ENCODE measurements around the gene HCLS1.
A peak's percentile ranks its signal among the peaks of the same experiment; 100 is the strongest.

HCLS1 gene

GRCh38 chr3:121667333-121667732 is 6.6 kb upstream of the HCLS1 start:
- peaks cover 69% of the 10 kb centered on the region for H3K36me3 Mint-ChIP-seq
- no peak for DNase-seq
- H3K4me1 Mint-ChIP-seq: no peaks in the 10 kb centered on the region
- CTCF ChIA-PET: no interaction called here
- H3K27me3 Mint-ChIP-seq: no peaks in the 10 kb centered on the region
- H3K9me3 Mint-ChIP-seq: no peaks in the 10 kb centered on the region
- H3K4me3 Mint-ChIP-seq: no peak overlapping the region
- no peak overlapping the region for H3K27ac Mint-ChIP-seq

DNA sequence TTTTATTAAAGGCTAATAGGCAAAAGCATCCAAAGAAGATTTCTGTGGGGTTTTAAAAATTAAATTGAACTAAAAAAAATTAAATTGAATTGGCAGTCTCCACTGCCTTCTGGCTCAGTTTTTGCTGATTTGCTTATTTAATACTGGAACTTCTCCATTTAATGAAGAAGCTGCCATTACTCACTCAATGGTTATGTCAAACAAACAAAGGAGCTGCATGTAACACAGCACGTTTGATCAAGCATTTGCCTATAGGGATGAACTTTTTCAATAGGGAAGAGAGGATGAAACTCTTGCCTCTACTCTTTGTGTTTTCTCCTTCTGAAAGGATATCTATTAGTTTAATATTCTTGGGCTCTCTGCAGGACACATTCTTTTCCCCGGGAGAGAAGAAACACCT is 4.8 kb upstream of the HCLS1 start:
- peaks cover 11% of the 10 kb centered on the region for H3K4me1 Mint-ChIP-seq
- no peaks in the 10 kb centered on the region for H3K9me3 Mint-ChIP-seq
- DNase-seq: no peak
- H3K27me3 Mint-ChIP-seq: no peaks in the 10 kb centered on the region
- CTCF ChIA-PET: no interaction called here
- no peak overlapping the region for H3K4me3 Mint-ChIP-seq
- no peak overlapping the region for H3K27ac Mint-ChIP-seq
- H3K36me3 Mint-ChIP-seq: peaks cover 62% of the 10 kb centered on the region

- H3K4me1 Mint-ChIP-seq: peaks cover 25% of the 10 kb centered on the region
- H3K9me3 Mint-ChIP-seq: no peaks in the 10 kb centered on the region
- DNase-seq: no peak
- H3K27me3 Mint-ChIP-seq: no peaks in the 10 kb centered on the region
- CTCF ChIA-PET: no interaction called here
- H3K27ac Mint-ChIP-seq: no peak overlapping the region
- H3K4me3 Mint-ChIP-seq: no peak overlapping the region
- peaks cover 69% of the 10 kb centered on the region for H3K36me3 Mint-ChIP-seq
Observed at GRCh38 chr3:121663171-121663847, 2.6 kb upstream of the HCLS1 start.

DNA sequence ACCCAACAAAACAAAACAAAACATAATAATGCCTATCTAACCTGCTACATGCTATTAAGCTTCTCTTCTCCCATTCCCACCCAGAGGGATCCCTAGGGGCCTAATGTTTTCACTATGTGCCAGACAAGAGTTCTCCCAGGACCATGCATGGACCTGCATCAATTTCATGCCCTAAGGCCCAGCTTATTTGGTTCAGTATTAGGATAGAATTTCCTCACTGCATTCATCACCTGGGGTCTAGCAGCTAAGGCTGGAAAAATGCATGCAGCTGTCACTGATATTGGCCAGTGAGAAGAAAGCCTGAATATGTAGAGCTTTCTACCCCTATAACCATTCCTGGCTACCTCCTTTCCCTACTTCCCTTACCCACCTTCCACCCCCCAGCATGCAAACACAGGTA is 2.0 kb upstream of the HCLS1 start:
- Mint-ChIP-seq H3K36me3 (peaks cover 70% of the 10 kb centered on the region), H3K27ac (no peak overlapping the region), H3K4me1 (peaks cover 30% of the 10 kb centered on the region), H3K4me3 (no peak overlapping the region), H3K9me3 (no peaks in the 10 kb centered on the region), H3K27me3 (no peaks in the 10 kb centered on the region)
- CTCF ChIA-PET: interaction anchor here (0.8 kb wide), 1 partner anchor 34 kb away, joined by 3 read pairs; no protein-coding TSS in a partner anchor
- no peak for DNase-seq

GRCh38 chr3:121661376-121661775 is 673 bp upstream of the HCLS1 start:
- DNase-seq: no peak
- Mint-ChIP-seq H3K36me3 (peaks cover 70% of the 10 kb centered on the region), H3K4me1 (peaks cover 43% of the 10 kb centered on the region), H3K27me3 (no peaks in the 10 kb centered on the region), H3K9me3 (no peaks in the 10 kb centered on the region), H3K27ac (peak overlapping the region; percentile 99), H3K4me3 (peak overlapping the region; percentile 89)
- CTCF ChIA-PET: interaction anchor here (1.7 kb wide), 1 partner anchor 30 kb away, joined by 4 read pairs; no protein-coding TSS in a partner anchor

DNA sequence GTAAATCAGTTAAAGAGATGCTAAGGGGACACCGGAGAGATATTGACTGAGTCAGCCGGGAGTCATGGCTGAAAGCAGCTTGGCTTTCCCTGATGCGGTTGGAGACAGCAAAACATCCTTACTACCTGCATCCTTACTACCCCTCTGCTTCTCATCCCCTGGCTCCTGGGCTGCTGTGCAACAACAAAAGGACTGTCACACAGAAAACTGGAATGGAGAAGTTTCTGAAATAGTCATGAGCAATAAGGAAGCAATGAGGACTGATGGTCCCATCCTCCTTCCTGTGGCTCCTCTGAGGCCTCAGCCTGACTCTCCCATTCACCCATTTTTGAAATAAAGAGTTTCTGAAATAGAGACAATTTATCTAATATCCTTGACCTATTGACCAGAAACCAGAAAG is 1.1 kb downstream of the HCLS1 start:
- H3K27ac Mint-ChIP-seq: peak overlapping the region; percentile 99
- H3K27me3 Mint-ChIP-seq: no peaks in the 10 kb centered on the region
- H3K4me1 Mint-ChIP-seq: peaks cover 55% of the 10 kb centered on the region
- H3K4me3 Mint-ChIP-seq: peak overlapping the region; percentile 89
- no peaks in the 10 kb centered on the region for H3K9me3 Mint-ChIP-seq
- peaks cover 65% of the 10 kb centered on the region for H3K36me3 Mint-ChIP-seq
- DNase-seq: no peak
- CTCF ChIA-PET: interaction anchor here (1.7 kb wide), 1 partner anchor 32 kb away, joined by 4 read pairs; no protein-coding TSS in a partner anchor

- Mint-ChIP-seq H3K27me3 (no peaks in the 10 kb centered on the region), H3K36me3 (peaks cover 70% of the 10 kb centered on the region), H3K4me3 (peak overlapping the region; percentile 89), H3K27ac (peak overlapping the region; percentile 99), H3K4me1 (peaks cover 62% of the 10 kb centered on the region), H3K9me3 (no peaks in the 10 kb centered on the region)
- CTCF ChIA-PET: no interaction called here
- DNase-seq: no peak
Observed at GRCh38 chr3:121658716-121659435, 1.8 kb downstream of the HCLS1 start.

DNA sequence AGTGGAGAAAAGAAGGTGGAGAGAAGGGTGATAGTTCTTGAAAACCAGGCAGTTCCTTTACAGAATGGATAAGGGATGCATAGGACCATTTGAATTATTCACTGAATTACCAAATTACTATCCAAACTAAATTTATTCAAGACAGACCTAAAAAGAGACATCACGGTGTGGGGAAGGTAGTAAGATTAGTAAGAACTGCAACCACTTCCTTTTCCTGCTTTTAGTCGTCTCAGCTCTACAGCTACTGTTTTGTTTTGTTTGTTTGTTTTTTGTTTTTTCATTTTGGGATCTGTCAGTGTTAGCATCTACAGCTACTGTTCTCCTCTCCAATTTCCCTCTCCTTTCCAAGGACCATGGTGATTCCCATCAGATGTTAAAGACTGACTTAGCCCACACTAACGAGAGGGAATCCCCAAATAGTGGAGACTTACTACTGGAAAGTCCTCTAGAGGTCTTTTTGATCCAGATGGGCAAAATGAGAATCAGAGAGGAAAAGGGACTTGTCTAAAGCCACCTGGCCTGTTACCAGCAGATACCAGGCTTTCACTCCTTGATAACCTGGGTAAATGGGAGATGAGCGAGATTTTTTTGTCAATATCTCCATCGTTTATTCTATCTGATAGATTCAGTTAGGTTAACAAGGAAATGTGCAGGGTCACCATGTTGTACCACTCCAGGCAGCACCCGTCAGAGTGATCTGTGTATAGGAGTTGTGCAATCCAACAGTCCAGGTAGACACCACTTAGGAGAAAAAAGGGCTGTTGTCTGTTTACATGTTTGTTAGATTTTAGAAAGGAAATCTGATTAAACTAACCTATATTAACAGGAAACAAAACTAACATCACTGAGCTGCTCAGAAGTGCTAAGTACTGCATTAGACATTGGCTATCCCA is 6.0 kb downstream of the HCLS1 start:
- H3K27ac Mint-ChIP-seq: peak overlapping the region; percentile 87
- H3K27me3 Mint-ChIP-seq: no peaks in the 10 kb centered on the region
- H3K9me3 Mint-ChIP-seq: no peaks in the 10 kb centered on the region
- DNase-seq: no peak
- CTCF ChIA-PET: interaction anchor here (0.6 kb wide), 1 partner anchor 115 kb away, joined by 3 read pairs; no protein-coding TSS in a partner anchor
- H3K36me3 Mint-ChIP-seq: peaks cover 79% of the 10 kb centered on the region
- peaks cover 80% of the 10 kb centered on the region for H3K4me1 Mint-ChIP-seq
- H3K4me3 Mint-ChIP-seq: peak overlapping the region; percentile 22

GRCh38 chr3:121651684-121652083 is 9.0 kb downstream of the HCLS1 start:
- H3K27me3 Mint-ChIP-seq: no peaks in the 10 kb centered on the region
- H3K27ac Mint-ChIP-seq: no peak overlapping the region
- CTCF ChIA-PET: no interaction called here

DNA sequence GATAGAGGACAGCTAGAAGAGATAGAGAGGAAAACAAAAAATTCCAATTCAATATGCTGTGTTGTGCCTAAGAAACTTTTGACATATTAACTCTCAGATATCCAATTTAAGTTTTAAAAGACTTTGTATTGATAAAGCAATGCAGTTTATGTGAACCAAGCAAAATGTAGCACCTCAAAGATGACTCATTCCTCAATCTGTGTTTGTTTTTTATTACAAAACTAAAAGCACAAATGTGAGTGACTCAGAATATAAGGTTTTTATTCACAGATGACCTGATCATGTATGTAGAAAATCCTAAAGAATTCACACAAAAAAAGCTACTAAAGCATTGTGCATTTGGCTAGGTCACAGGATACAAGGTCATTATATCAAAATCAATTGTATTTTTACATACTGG is 11.1 kb downstream of the HCLS1 start:
- Mint-ChIP-seq H3K27ac (no peak overlapping the region), H3K27me3 (no peaks in the 10 kb centered on the region), H3K9me3 (no peaks in the 10 kb centered on the region), H3K4me1 (peaks cover 40% of the 10 kb centered on the region), H3K4me3 (no peak overlapping the region), H3K36me3 (peaks cover 66% of the 10 kb centered on the region)
- CTCF ChIA-PET: no interaction called here
- no peak for DNase-seq

More at GRCh38 chr3:121651684-121652083, 9.0 kb downstream of the HCLS1 start:
- Mint-ChIP-seq H3K4me1 (peaks cover 54% of the 10 kb centered on the region), H3K36me3 (peaks cover 69% of the 10 kb centered on the region), H3K4me3 (no peak overlapping the region), H3K9me3 (no peaks in the 10 kb centered on the region)
- no peak for DNase-seq

DNA sequence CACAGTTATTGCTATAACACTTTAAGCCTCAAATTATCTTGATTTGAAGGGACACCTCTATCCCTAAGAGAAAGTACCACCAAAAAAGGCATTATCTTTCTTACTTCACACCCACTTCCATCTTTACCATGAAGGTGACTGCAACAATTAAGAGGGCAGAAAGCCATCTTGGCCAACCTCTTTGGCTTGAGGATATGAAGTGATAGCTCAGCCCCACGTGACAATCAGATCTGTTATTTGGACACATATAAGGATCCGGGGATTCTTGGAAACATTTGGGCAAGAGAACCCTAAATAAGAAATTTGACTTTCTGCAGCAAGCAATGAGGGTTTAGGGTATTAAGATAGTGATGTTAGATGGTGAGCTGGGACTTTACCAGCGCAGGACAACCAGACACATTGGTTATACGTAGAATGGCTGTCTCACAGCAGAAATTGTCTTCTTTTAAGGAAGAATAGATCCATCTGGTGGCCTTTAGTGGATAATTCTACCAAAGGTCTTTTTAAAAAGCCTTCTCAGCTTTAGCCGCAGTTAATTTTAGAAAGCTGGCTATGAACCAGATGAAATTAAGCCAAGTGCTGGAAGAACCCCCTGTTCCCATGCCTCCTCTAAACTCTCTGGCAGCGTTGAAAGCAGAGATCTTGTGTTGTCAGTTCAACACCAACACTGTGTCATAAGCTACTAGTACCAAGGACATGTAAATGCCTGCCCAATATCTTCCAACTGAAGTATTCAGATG is 12.3 kb downstream of the HCLS1 start:
- CTCF ChIA-PET: no interaction called here
- Mint-ChIP-seq H3K4me1 (peaks cover 27% of the 10 kb centered on the region), H3K27me3 (no peaks in the 10 kb centered on the region), H3K9me3 (no peaks in the 10 kb centered on the region), H3K4me3 (no peak overlapping the region), H3K27ac (no peak overlapping the region), H3K36me3 (peaks cover 69% of the 10 kb centered on the region)
- DNase-seq: no peak

DNA sequence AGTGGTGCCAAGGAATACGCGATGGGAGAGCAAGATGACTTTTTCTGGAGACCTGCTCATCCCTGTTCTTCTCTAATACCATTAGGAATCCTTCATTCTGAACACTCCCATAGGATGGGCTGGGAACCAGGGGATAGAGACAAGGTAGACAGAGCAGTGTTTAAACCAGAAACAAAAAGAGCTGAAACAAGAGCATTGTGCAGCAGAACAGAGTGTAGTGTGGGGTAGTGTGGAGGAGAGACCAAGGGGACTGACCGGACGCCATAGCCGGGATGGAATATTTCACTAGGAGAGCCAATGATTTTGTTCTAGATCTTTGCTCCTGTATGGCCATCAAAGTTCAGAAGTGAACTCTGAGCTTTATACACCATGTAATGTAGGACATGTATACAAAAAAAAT is 15.6 kb downstream of the HCLS1 start:
- no peak for DNase-seq
- Mint-ChIP-seq H3K27ac (no peak overlapping the region), H3K4me1 (peaks cover 4% of the 10 kb centered on the region), H3K27me3 (no peaks in the 10 kb centered on the region), H3K9me3 (no peaks in the 10 kb centered on the region), H3K36me3 (peaks cover 67% of the 10 kb centered on the region), H3K4me3 (no peak overlapping the region)
- CTCF ChIA-PET: no interaction called here

DNA sequence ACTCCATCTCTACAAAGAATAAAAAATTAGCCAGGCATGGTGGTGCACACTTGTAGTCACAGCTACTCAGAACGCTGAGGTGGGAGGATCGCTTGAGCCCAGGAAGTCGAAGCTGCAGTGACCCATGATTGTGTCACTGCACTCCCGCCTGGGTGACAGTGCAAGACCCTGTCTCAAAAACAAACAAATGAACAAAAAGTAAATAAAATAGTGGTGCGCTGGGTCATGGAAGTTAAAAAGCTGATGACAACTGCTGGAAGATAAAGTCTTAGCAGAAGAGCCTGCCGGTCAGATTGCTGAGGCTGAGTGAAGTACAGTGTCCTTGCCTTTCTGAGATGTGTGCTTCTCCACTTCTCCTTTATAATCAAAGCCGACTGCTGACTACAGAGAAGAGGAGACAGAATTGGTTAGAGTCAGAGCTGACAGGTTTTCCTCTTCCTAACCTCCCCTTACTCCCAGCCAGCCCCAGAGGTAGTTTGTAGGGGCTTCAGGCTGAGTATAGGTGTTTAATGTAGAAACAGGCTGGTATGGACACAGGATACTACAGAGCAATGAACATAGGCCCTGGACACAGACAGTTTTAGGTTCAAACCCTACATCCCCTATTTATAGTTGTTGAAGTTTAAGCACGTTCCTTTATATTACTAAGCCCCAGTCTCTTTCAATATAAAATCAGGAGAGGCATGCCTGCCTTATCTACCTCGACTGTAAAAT is 17.9 kb downstream of the HCLS1 start:
- H3K27ac Mint-ChIP-seq: no peak overlapping the region
- no peak for DNase-seq
- no peak overlapping the region for H3K4me3 Mint-ChIP-seq
- H3K9me3 Mint-ChIP-seq: no peaks in the 10 kb centered on the region
- no peaks in the 10 kb centered on the region for H3K27me3 Mint-ChIP-seq
- CTCF ChIA-PET: no interaction called here
- peaks cover 68% of the 10 kb centered on the region for H3K36me3 Mint-ChIP-seq
- no peaks in the 10 kb centered on the region for H3K4me1 Mint-ChIP-seq

Data from activated naive CD4-positive, alpha-beta T cell treated with anti-CD3 and anti-CD28 coated beads, Interleukin-2, amount 10 ng/mL, durations not matched to agents 7 days and 5 days (primary cell).